DND-41 (cell line): Measurements from ENCODE around the gene GTF2IRD1.

Source experiments
- ATAC-seq: fragments of 200-7000 bp; cut with Tn5 transposase; 3 replicates; pipeline ENCODE4 v1.9.1; 2021; ENCODE audit warnings: low read depth; ENCODE audit not compliant: insufficient read depth
- DNase-seq: peaks from one replicate; pipeline ENCODE4 v3.0.0-alpha.2; 2020
- H2AFZ ChIP-seq: 2 replicates; pipeline ENCODE4 v1.6.0; 2012; ENCODE audit warnings: low read depth, low read length
- H3K27ac ChIP-seq: 2 replicates; pipeline ENCODE4 v1.5.1; 2012; ENCODE audit warnings: low read length, inconsistent platforms
- H3K27me3 ChIP-seq: fragments of 200-600 bp; sonication (generic); 2 replicates; pipeline ENCODE4 v1.6.0; 2012; ENCODE audit warnings: low read length, mild to moderate bottlenecking, inconsistent platforms; ENCODE audit not compliant: insufficient read depth, poor library complexity
- H3K36me3 ChIP-seq: 2 replicates; pipeline ENCODE4 v1.5.1; 2012; ENCODE audit warnings: low read length, inconsistent platforms; ENCODE audit not compliant: insufficient read depth
- H3K4me1 ChIP-seq: 2 replicates; pipeline ENCODE4 v1.5.1; 2012; ENCODE audit warnings: mild to moderate bottlenecking, low read length; ENCODE audit not compliant: insufficient read depth
- H3K4me2 ChIP-seq: 2 replicates; pipeline ENCODE4 v1.6.0; 2012; ENCODE audit warnings: mild to moderate bottlenecking, moderate library complexity, low read length, inconsistent platforms; ENCODE audit not compliant: insufficient read depth
- H3K4me3 ChIP-seq, 2 experiments: fragments of 200-600 bp in 1 of 2; shearing (Covaris generic) in 1 of 2; 2 replicates each; pipeline ENCODE4 v1.5.1; 2012 to 2016; ENCODE audit warnings: inconsistent platforms in 2 of 2, low read length in 2 of 2, mild to moderate bottlenecking in 2 of 2, low read depth in 1 of 2, moderate library complexity in 1 of 2
- H3K79me2 ChIP-seq: 2 replicates; pipeline ENCODE4 v1.6.0; 2012; ENCODE audit warnings: low read length, inconsistent platforms; ENCODE audit not compliant: insufficient read depth
- H3K9ac ChIP-seq: 2 replicates; pipeline ENCODE4 v1.6.0; 2012; ENCODE audit warnings: low read depth, mild to moderate bottlenecking, inconsistent platforms, low read length, moderate library complexity
- H3K9me3 ChIP-seq: 2 replicates; pipeline ENCODE4 v1.5.1; 2012; ENCODE audit warnings: low read length, moderate library complexity, mild to moderate bottlenecking, inconsistent platforms; ENCODE audit not compliant: insufficient read depth, severe bottlenecking
- H4K20me1 ChIP-seq: 2 replicates; pipeline ENCODE4 v1.6.0; 2012; ENCODE audit warnings: low read length; ENCODE audit not compliant: insufficient read depth
- CTCF ChIP-seq: IDR thresholded peaks from 2 replicates; pipeline ENCODE4 v1.5.1; 2012; ENCODE audit warnings: borderline replicate concordance, low read length, moderate library complexity, mild to moderate bottlenecking; ENCODE audit not compliant: poor library complexity, severe bottlenecking; ENCODE audit errors: extremely low read depth
- EZH2 ChIP-seq: IDR thresholded peaks from 3 replicates; pipeline ENCODE4 v1.6.1; 2012; ENCODE audit warnings: borderline replicate concordance, low read depth, mild to moderate bottlenecking, moderate library complexity, low read length, inconsistent platforms; ENCODE audit not compliant: severe bottlenecking

The GTF2IRD1 gene

GRCh38 chr7:74622228-74622749 is 168.6 kb downstream of the GTF2IRD1 start:
- no peak overlapping the region for H3K27ac ChIP-seq
- H3K4me2 ChIP-seq: no peak overlapping the region
- no peak for ATAC-seq
- H3K4me1 ChIP-seq: peaks cover 14% of the 10 kb centered on the region
- H3K36me3 ChIP-seq: no peaks in the 10 kb centered on the region
- H3K9ac ChIP-seq: no peak overlapping the region
- no peak for DNase-seq
- H3K4me3 ChIP-seq: no peak overlapping the region
- TF ChIP-seq CTCF: no peak
- no peak for TF ChIP-seq EZH2
- no peak overlapping the region for H2AFZ ChIP-seq
- H3K27me3 ChIP-seq: no peaks in the 10 kb centered on the region
- H3K79me2 ChIP-seq: no peaks in the 10 kb centered on the region
- no peaks in the 10 kb centered on the region for H3K9me3 ChIP-seq
- H4K20me1 ChIP-seq: no peaks in the 10 kb centered on the region

GRCh38 chr7:74623135-74623534 is 169.4 kb downstream of the GTF2IRD1 start:
- H3K9me3 ChIP-seq: no peaks in the 10 kb centered on the region
- H3K27me3 ChIP-seq: no peaks in the 10 kb centered on the region
- DNase-seq (no peak), ATAC-seq (no peak)
- TF ChIP-seq CTCF (no peak), EZH2 (no peak)
- H3K4me1 ChIP-seq: peaks cover 8% of the 10 kb centered on the region
- H2AFZ ChIP-seq: no peak overlapping the region
- no peak overlapping the region for H3K4me2 ChIP-seq
- H3K36me3 ChIP-seq: no peaks in the 10 kb centered on the region
- no peak overlapping the region for H3K27ac ChIP-seq
- no peak overlapping the region for H3K4me3 ChIP-seq
- no peak overlapping the region for H3K9ac ChIP-seq
- H3K79me2 ChIP-seq: no peaks in the 10 kb centered on the region
- H4K20me1 ChIP-seq: no peaks in the 10 kb centered on the region

GRCh38 chr7:74625446-74625845 is 171.7 kb downstream of the GTF2IRD1 start:
- TF ChIP-seq CTCF (peak; percentile 17), EZH2 (no peak)
- no peaks in the 10 kb centered on the region for H3K79me2 ChIP-seq
- no peak overlapping the region for H3K27ac ChIP-seq
- H3K9me3 ChIP-seq: no peaks in the 10 kb centered on the region
- no peak for DNase-seq
- H3K36me3 ChIP-seq: no peaks in the 10 kb centered on the region
- no peaks in the 10 kb centered on the region for H3K27me3 ChIP-seq
- no peaks in the 10 kb centered on the region for H4K20me1 ChIP-seq
- no peak overlapping the region for H3K4me3 ChIP-seq
- no peak overlapping the region for H2AFZ ChIP-seq
- peaks cover 9% of the 10 kb centered on the region for H3K4me1 ChIP-seq
- no peak for ATAC-seq
- H3K9ac ChIP-seq: no peak overlapping the region
- no peak overlapping the region for H3K4me2 ChIP-seq
